HG02798 (cell line): ENCODE data around the gene KDM8.

Source experiments
- ATAC-seq: cut with Tn5 transposase; IDR thresholded peaks from one replicate; pipeline ENCODE4 v1.9.1; 2021; ENCODE audit warnings: mild to moderate bottlenecking; ENCODE audit not compliant: unreplicated experiment, poor library complexity

The KDM8 gene

GRCh38 chr16:27264151-27264550 lies 60.8 kb downstream of the KDM8 start:
- ATAC-seq, result no peak

DNA sequence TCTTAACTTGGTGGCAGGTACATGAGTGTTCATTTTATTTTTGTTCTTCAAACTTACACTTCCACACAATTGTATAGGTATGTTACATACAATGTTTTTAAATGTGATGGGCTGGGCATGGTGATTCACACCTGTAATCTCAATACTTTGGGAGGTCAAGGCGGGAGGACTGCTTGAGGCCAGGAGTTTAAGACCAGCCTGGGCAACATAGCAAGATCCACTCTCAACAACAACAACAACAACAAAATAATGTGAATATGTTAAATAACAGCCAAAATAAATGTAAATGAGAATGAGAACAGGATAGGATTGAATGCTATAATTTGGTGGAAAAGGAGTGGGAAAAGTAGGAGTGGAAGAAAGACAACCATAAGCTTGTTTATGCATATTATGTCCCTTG lies 62.7 kb downstream of the KDM8 start:
- no peak for ATAC-seq

- no peak for ATAC-seq
Observed at GRCh38 chr16:27267037-27267677, 63.8 kb downstream of the KDM8 start.

- peak; percentile 98 for ATAC-seq
Observed at GRCh38 chr16:27268376-27269299, 65.3 kb downstream of the KDM8 start, which contains the start of gene NSMCE1. TSS of gene NSMCE1 (minus strand) at chr16:27268772. CDS start at chr16:27257570, 11,202 bp downstream.

DNA sequence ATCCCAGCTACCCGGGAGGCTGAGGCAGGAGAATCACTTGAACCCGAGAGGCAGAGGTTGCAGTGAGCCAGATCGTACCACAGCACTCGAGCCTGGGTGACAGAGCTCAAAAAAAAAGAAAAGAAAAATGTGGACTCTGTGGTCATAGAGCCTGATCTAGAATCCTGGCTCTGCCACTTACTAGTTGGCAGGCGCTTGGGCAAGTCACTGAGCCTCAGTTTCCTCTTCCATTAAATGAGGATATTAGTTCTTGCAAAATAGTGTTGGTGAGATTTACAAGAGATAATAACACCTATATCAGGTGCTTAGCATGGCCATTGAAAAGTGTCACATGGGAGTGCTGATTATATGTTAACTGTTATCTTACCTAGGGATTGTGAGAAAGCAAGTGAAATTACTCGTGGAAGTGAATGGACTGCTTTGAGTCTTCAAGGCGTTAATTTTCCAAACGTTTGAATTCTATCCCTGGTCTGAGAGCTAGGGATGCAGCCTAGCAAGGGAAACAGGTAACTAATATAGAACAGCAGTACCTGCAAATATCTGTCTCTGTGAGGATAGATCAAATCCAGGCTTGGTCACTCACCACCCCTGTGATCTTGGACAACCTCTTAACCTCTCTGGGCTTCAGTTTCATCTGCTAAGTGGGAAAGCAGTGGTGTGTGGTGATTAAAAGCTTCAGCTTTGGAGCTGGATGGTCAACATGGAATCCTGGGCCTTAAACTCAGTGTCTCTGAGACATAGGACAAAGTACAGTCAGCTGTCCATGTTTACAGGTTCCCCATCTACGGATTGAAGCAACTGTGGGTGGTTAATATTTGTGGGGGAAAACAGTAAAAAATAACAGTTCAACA lies 66.2 kb downstream of the KDM8 start:
- no peak for ATAC-seq

GRCh38 chr16:27270349-27270748 lies 67.0 kb downstream of the KDM8 start:
- no peak for ATAC-seq
